ENCODE measurements around the gene IKZF1.

IKZF1 gene

GRCh38 chr7:50284296-50284695, 20.2 kb upstream of the IKZF1 start:
- Histone ChIP-seq H3K9me3 (ENCODE audit: severe bottlenecking) (no peaks in the 10 kb centered on the region), H3K27me3 (ENCODE audit: insufficient read depth, low read depth, severe bottlenecking) (no peaks in the 10 kb centered on the region), H3K36me3 (no peaks in the 10 kb centered on the region), H3K4me3 (ENCODE audit: low read depth, low read length) (no peak overlapping the region), H3K27ac (no peak overlapping the region)
- no peak for DNase-seq
- no peak for TF ChIP-seq CTCF (IDR thresholded peaks at IDR 0.05; ENCODE audit: low read depth, low read length)

GRCh38 chr7:50285269-50285668, 19.2 kb upstream of the IKZF1 start:
- H3K27me3 ChIP-seq (ENCODE audit: insufficient read depth, low read depth, severe bottlenecking) = no peaks in the 10 kb centered on the region
- DNase-seq = no peak
- H3K36me3 ChIP-seq = no peaks in the 10 kb centered on the region
- H3K4me3 ChIP-seq (ENCODE audit: low read depth, low read length) = no peak overlapping the region
- no peaks in the 10 kb centered on the region for H3K9me3 ChIP-seq (ENCODE audit: severe bottlenecking)
- TF ChIP-seq CTCF (IDR thresholded peaks at IDR 0.05; ENCODE audit: low read depth, low read length) = no peak
- no peak overlapping the region for H3K27ac ChIP-seq

- Histone ChIP-seq H3K27ac (no peak overlapping the region), H3K36me3 (no peaks in the 10 kb centered on the region), H3K27me3 (ENCODE audit: insufficient read depth, low read depth, severe bottlenecking) (no peaks in the 10 kb centered on the region), H3K9me3 (ENCODE audit: severe bottlenecking) (no peaks in the 10 kb centered on the region), H3K4me3 (ENCODE audit: low read depth, low read length) (no peak overlapping the region)
- DNase-seq = no peak
- TF ChIP-seq CTCF (IDR thresholded peaks at IDR 0.05; ENCODE audit: low read depth, low read length) = no peak
These were observed 17.4 kb upstream of the IKZF1 start for GRCh38 chr7:50287129-50287528.

- no peaks in the 10 kb centered on the region for H3K36me3 ChIP-seq
- TF ChIP-seq CTCF (IDR thresholded peaks at IDR 0.05; ENCODE audit: low read depth, low read length) = no peak
- no peaks in the 10 kb centered on the region for H3K27me3 ChIP-seq (ENCODE audit: insufficient read depth, low read depth, severe bottlenecking)
- H3K9me3 ChIP-seq (ENCODE audit: severe bottlenecking) = no peaks in the 10 kb centered on the region
- no peak for DNase-seq
- no peak overlapping the region for H3K4me3 ChIP-seq (ENCODE audit: low read depth, low read length)
- no peak overlapping the region for H3K27ac ChIP-seq
These were observed 12.3 kb upstream of the IKZF1 start for GRCh38 chr7:50292165-50292757.

- Histone ChIP-seq H3K36me3 (no peaks in the 10 kb centered on the region), H3K27me3 (ENCODE audit: insufficient read depth, low read depth, severe bottlenecking) (no peaks in the 10 kb centered on the region), H3K9me3 (ENCODE audit: severe bottlenecking) (no peaks in the 10 kb centered on the region), H3K4me3 (ENCODE audit: low read depth, low read length) (no peak overlapping the region), H3K27ac (no peak overlapping the region)
- no peak for DNase-seq
- TF ChIP-seq CTCF (IDR thresholded peaks at IDR 0.05; ENCODE audit: low read depth, low read length) = no peak
These were observed 11.8 kb upstream of the IKZF1 start for GRCh38 chr7:50292763-50293162.

GRCh38 chr7:50293509-50294179, 10.9 kb upstream of the IKZF1 start:
- DNase-seq = no peak

More at GRCh38 chr7:50293509-50294179, 10.9 kb upstream of the IKZF1 start:
- Histone ChIP-seq H3K4me3 (ENCODE audit: low read depth, low read length) (no peak overlapping the region), H3K9me3 (ENCODE audit: severe bottlenecking) (no peaks in the 10 kb centered on the region), H3K36me3 (no peaks in the 10 kb centered on the region), H3K27me3 (ENCODE audit: insufficient read depth, low read depth, severe bottlenecking) (no peaks in the 10 kb centered on the region), H3K27ac (no peak overlapping the region)
- no peak for TF ChIP-seq CTCF (IDR thresholded peaks at IDR 0.05; ENCODE audit: low read depth, low read length)

Measured in WERI-Rb-1 (cell line).